Transverse colon (tissue), 4 donors: ENCODE results near the gene TNPO1. TPM values are rescaled to one million over a fixed set of nuclear protein-coding genes. Genes with fewer than 3 reads are reported as not detected.

Experiments used
- DNase-seq: peaks from one replicate; pipeline ENCODE4 v3.0.0-alpha.2; 2019
- H3K27ac ChIP-seq, 4 donors: fragments of 200-600 bp; sonication (generic); 2 replicates each; pipeline ENCODE4 v1.5.1; 2016 to 2018; ENCODE audit warnings: inconsistent platforms in 4 of 4
- H3K27me3 ChIP-seq: fragments of 200-600 bp; sonication (generic); 2 replicates; pipeline ENCODE4 v1.5.1; 2017; ENCODE audit warnings: inconsistent platforms
- H3K36me3 ChIP-seq, 4 donors: fragments of 200-600 bp; sonication (generic); 2 replicates each; pipeline ENCODE4 v1.5.1; 2017 to 2019; ENCODE audit warnings: inconsistent platforms in 4 of 4
- H3K4me1 ChIP-seq, 4 donors: fragments of 200-600 bp; sonication (generic); 2 replicates each; pipeline ENCODE4 v1.5.1; 2017 to 2020; ENCODE audit warnings: inconsistent platforms in 4 of 4
- H3K4me3 ChIP-seq, 4 donors: fragments of 200-600 bp; sonication (generic); 1 replicate in 1 of 4; 2 replicates in 3 of 4; pipeline versions ENCODE4 v1.5.1 to v1.6.1; 2017 to 2019; ENCODE audit warnings: inconsistent platforms in 4 of 4
- H3K9me3 ChIP-seq, 2 donors: fragments of 200-600 bp; sonication (generic); 2 replicates each; pipeline ENCODE4 v1.5.1; 2017 to 2019; ENCODE audit warnings: inconsistent platforms in 2 of 2
- CTCF ChIP-seq, 5 experiments: fragments of 200-600 bp in 3 of 5; fragments of 450-650 bp in 2 of 5; sonication (generic) in 3 of 5; IDR thresholded peaks; 1 replicate in 2 of 5; 2 replicates in 3 of 5; pipeline ENCODE4 v1.5.1; 2016 to 2017; ENCODE audit warnings: antibody characterized with exemption in 5 of 5, inconsistent platforms in 3 of 5, mild to moderate bottlenecking in 2 of 5, moderate library complexity in 1 of 5
- EP300 ChIP-seq: sonication (generic); formaldehyde crosslinking; IDR thresholded peaks from one replicate; pipeline ENCODE4 v1.6.1; 2017; ENCODE audit warnings: antibody characterized with exemption, low read depth
- POLR2A ChIP-seq: fragments of 450-650 bp; IDR thresholded peaks from one replicate; pipeline ENCODE4 v1.6.1; 2016; ENCODE audit warnings: antibody characterized with exemption, mild to moderate bottlenecking, moderate library complexity
- POLR2AphosphoS5 ChIP-seq, 3 donors: sonication (generic); formaldehyde crosslinking; IDR thresholded peaks; one replicate each; pipeline ENCODE4 v1.6.1; 2016; ENCODE audit warnings: antibody characterized with exemption in 3 of 3
- WGBS, 2 donors: methylation state at CpG; one replicate each; pipeline ENCODE4 v1.1.5; 2018; ENCODE audit warnings: low coverage in 1 of 2; 5-methylcytosine and 5-hydroxymethylcytosine counted together
- in situ Hi-C, 4 donors: fragments of 200-750 bp; cut with MboI; loops; one replicate each; pipeline versions ENCODE4 v1.15.0 to v1.15.1; 2017; ENCODE audit warnings: low sequenced_read_pairs in 3 of 4, low pct_ligation_motif_present in 1 of 4, low pct_unique_long_range_greater_than_20kb in 1 of 4
- intact Hi-C: fragments of 100-400 bp; cut with DNase I; formaldehyde crosslinking; loops from one replicate; pipeline ENCODE4 v1.15.1; 2023; ENCODE audit warnings: low total_unique reads
- total RNA-seq, 4 donors: library from RNA; depleted of rRNA; stranded (reverse); fragments of >200 nt; gene quantifications; one replicate each; pipeline ENCODE4 v1.1.0, GENCODE V29; 2016

TNPO1 gene
- total RNA-seq, 4 donors from 2014 or later: 30.3 to 391 (median 102) TPM

GRCh38 chr5:72852356-72852755, 35.9 kb downstream of the TNPO1 start:
- H3K27me3 ChIP-seq: no peaks in the 10 kb centered on the region
- 83 to 91% methylated on average over 4 of the region's 4 CpGs for WGBS, 2 donors
- no peak overlapping the region for H3K4me3 ChIP-seq
- peaks cover 0 to 20% (median 6%) of the 10 kb centered on the region in 4 donors for H3K36me3 ChIP-seq
- peaks cover 8 to 53% (median 43%) of the 10 kb centered on the region in 4 donors for H3K4me1 ChIP-seq
- H3K9me3 ChIP-seq: no peaks in the 10 kb centered on the region
- no peak overlapping the region for H3K27ac ChIP-seq
- TF ChIP-seq POLR2AphosphoS5 (IDR thresholded peaks at IDR 0.05): peak in 2 of 3 donors; percentile 49 to 54
- TF ChIP-seq POLR2A: no peak
- TF ChIP-seq CTCF (IDR thresholded peaks at IDR 0.05): no peak
- TF ChIP-seq EP300: no peak
- no peak for DNase-seq
- intact Hi-C loops: no loop called here
- in situ Hi-C loops: no loop called here

DNA sequence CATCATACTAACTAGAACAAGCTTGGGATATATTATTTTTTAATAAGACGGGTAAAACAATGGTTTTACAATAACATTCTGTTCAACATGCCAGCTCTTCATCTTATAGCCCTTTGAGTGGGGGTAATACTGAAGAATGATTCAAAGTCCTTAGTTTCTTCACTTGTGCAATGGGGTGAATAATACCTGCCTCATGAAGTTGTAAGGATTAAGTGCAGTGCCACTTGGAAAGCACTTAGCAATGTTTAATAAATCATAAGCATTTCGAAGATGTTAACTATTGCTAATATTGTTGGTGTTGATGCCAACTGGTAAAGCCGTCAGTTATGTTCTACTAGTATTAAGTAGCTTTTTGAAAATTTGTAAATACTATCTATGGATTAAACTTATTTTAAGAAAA, 38.0 kb downstream of the TNPO1 start:
- DNase-seq: no peak
- no peak overlapping the region for H3K4me3 ChIP-seq
- no peaks in the 10 kb centered on the region for H3K9me3 ChIP-seq
- no peaks in the 10 kb centered on the region for H3K27me3 ChIP-seq
- TF ChIP-seq POLR2A (no peak), EP300 (no peak)
- H3K27ac ChIP-seq: no peak overlapping the region
- peaks cover 0 to 28% (median 10%) of the 10 kb centered on the region in 4 donors for H3K36me3 ChIP-seq
- intact Hi-C loops (no loop called here), in situ Hi-C loops (no loop called here)
- H3K4me1 ChIP-seq: peaks cover 3 to 47% (median 34%) of the 10 kb centered on the region in 4 donors
- WGBS, 2 donors: 81 to 86% methylated on average over 3 of the region's 3 CpGs

DNA sequence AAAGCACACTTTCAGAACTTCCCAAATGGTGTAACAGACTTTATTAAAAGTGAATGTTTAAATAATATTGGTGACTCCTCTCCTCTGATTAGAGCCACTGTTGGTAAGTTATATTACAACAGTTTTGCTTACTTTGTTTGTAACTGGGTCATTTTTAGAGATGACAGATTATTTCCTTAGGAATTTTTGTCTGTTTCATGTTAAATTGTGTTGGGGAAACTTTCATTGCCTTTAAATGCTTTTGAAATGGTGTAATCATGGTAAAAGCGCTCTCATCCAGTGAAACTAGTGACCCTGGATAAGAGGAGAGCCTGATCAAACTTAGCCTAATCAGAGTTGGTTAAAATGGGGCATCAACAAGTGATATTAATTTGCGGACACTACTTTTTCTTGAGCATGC, 39.4 kb downstream of the TNPO1 start:
- in situ Hi-C loops: no loop called here
- H3K4me3 ChIP-seq: no peak overlapping the region

GRCh38 chr5:72857396-72857795, 40.9 kb downstream of the TNPO1 start:
- no peaks in the 10 kb centered on the region for H3K9me3 ChIP-seq
- 88 to 91% methylated on average over 5 of the region's 5 CpGs for whole genome bisulfite sequencing, 2 donors
- H3K4me3 ChIP-seq: no peak overlapping the region
- in situ Hi-C loops: no loop called here
- no peak for DNase-seq
- intact Hi-C loops: no loop called here
- H3K4me1 ChIP-seq: peaks cover 3 to 33% (median 12%) of the 10 kb centered on the region in 4 donors
- H3K27ac ChIP-seq: no peak overlapping the region
- TF ChIP-seq EP300 (no peak), POLR2A (no peak), POLR2AphosphoS5 (IDR thresholded peaks at IDR 0.05) (no peak), CTCF (IDR thresholded peaks at IDR 0.05) (no peak)
- H3K27me3 ChIP-seq: no peaks in the 10 kb centered on the region
- H3K36me3 ChIP-seq: peaks cover 0 to 37% (median 13%) of the 10 kb centered on the region in 4 donors

More for the DNA sequence above, 39.4 kb downstream of the TNPO1 start:
- Histone ChIP-seq H3K4me1 (peaks cover 3 to 45% (median 24%) of the 10 kb centered on the region in 4 donors), H3K36me3 (peaks cover 0 to 28% (median 10%) of the 10 kb centered on the region in 4 donors), H3K27me3 (no peaks in the 10 kb centered on the region), H3K9me3 (no peaks in the 10 kb centered on the region), H3K27ac (no peak overlapping the region)
- DNase-seq: no peak
- WGBS, 2 donors: 90 to 97% methylated on average over 2 of the region's 2 CpGs
- intact Hi-C loops: no loop called here
- TF ChIP-seq POLR2A (no peak), EP300 (no peak), CTCF (IDR thresholded peaks at IDR 0.05) (no peak), POLR2AphosphoS5 (IDR thresholded peaks at IDR 0.05) (no peak)

DNA sequence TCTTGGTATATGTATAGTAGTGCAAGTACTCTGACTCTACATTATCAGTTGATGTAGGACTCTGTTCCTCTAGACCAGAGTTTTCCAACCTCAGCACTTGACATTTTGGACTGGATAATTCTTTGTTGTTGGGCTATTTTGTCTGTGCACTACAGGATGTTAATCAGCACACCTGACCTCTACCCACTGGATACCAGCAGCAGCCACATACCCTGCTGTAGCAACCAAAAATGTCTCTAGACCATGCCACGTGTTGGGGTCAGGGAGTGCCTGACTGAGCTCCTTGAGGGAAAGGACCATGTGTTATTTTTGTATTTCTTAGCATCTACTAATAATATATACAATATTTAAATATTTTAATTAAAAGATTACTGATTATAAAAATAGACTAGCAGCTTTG, 42.7 kb downstream of the TNPO1 start:
- intact Hi-C loops (no loop called here), in situ Hi-C loops (no loop called here)
- Histone ChIP-seq H3K4me3 (no peak overlapping the region), H3K27ac (no peak overlapping the region), H3K36me3 (peaks cover 0 to 41% (median 18%) of the 10 kb centered on the region in 4 donors), H3K4me1 (peaks cover 3 to 19% (median 7%) of the 10 kb centered on the region in 4 donors), H3K27me3 (no peaks in the 10 kb centered on the region), H3K9me3 (no peaks in the 10 kb centered on the region)
- no peak for DNase-seq
- TF ChIP-seq POLR2A (no peak), POLR2AphosphoS5 (IDR thresholded peaks at IDR 0.05) (no peak), CTCF (IDR thresholded peaks at IDR 0.05) (no peak), EP300 (no peak)
- 77 to 90% methylated on average over 1 of the region's 1 CpG for whole genome bisulfite sequencing, 2 donors
